Muscle of arm (tissue), 14 donors: ENCODE results near the gene IGHMBP2. TPM values are rescaled to one million over a fixed set of nuclear protein-coding genes. Genes with fewer than 3 reads are reported as not detected.
A peak's percentile ranks its signal among the peaks of the same experiment; 100 is the strongest.
"Not testable (repeated sequence)": the region's sequence is repeated elsewhere in the genome, so short reads cannot be mapped to it uniquely, and the experiment has no call there.

ENCODE experiments used
- DNase-seq: peaks from one replicate; pipeline ENCODE4 v3.0.0-alpha.2; 2013
- long read RNA-seq, 11 donors: transcript quantifications; one replicate each; lab custom pipeline, GENCODE V29; 2026
- polyA plus RNA-seq, 12 donors: library from polyadenylated mRNA; unstranded; fragments of 120-200 nt; gene quantifications; one replicate each; pipeline ENCODE4 v1.2.1, GENCODE V29; 2013; ENCODE audit not compliant: insufficient read length in 12 of 12

IGHMBP2 gene
- polyA plus RNA-seq: 10 to 100 TPM in 7 of 12 donors, 1 to 10 TPM in 4, not detected in 1; 9.5 to 16.8 (median 11.8) TPM
- long read RNA-seq, donor 1, partial matches to known transcripts: 0 of 2 reads
- long read RNA-seq, donor 1, other reads (novel, unspliced or antisense): 0 of 2 reads
- long read RNA-seq, donor 2, partial matches to known transcripts: 0 of 2 reads
- long read RNA-seq, donor 2, other reads (novel, unspliced or antisense): 0 of 2 reads
- long read RNA-seq, donor 3: 0 reads
- long read RNA-seq, donor 4, partial matches to known transcripts: 5 of 6 reads
- long read RNA-seq, donor 4, other reads (novel, unspliced or antisense): 0 of 6 reads
- long read RNA-seq, donor 5: 0 reads
- long read RNA-seq, donor 6: 0 reads
- long read RNA-seq, donor 7: 0 reads
- long read RNA-seq, donor 8, partial matches to known transcripts: 0 of 1 reads
- long read RNA-seq, donor 8, other reads (novel, unspliced or antisense): 0 of 1 reads
- long read RNA-seq, donor 9, partial matches to known transcripts: 0 of 1 reads
- long read RNA-seq, donor 9, other reads (novel, unspliced or antisense): 0 of 1 reads
- long read RNA-seq, donor 10, partial matches to known transcripts: 0 of 4 reads
- long read RNA-seq, donor 10, other reads (novel, unspliced or antisense): 0 of 4 reads
- long read RNA-seq, donor 11, partial matches to known transcripts: 5 of 5 reads
- long read RNA-seq, donor 11, other reads (novel, unspliced or antisense): 0 of 5 reads

DNA sequence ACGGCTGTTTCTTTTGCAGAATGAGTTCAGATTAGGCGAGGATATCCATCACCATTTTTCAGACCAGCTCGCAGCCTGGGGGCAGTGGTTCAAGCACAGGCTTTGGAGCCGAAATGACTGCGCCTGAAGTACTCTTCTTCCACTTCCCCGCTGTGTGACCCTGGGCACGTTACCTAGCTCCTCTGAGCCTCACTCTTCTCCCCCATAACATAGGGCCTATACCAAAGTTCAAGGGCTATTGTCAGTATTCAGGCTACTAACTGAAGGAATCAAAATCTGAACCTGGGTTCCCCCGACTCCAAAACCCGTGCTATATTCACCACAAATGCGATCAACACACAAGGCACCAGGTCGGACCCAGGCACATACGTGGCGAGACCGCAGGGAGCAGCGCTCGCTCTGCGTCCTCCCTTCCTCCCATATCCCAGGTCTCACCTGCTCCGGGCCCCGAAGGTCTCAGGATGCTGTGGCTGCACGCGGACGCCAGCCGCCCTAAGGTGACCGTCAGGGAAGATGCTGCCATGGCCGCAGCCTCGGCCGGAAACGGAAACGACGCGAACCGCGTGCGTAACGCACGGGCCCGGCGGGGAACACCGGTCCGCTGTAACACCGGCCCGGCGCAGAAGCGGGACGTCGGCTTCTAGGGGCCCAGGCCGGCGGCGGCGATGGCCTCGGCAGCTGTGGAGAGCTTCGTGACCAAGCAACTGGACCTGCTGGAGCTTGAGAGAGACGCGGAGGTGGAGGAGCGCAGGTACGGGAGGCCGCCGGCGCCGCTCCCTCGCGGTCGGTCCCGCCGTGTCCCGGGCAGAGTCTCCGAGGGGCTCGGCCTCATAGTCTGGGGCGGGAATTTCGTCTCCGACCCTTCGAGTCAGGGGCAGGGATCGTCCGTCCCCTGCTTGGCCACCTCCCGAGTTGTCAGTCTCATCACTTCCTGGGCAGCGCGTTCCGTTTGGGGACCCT, at the start of gene IGHMBP2, which contains the start of gene MRPL21:
Gene IGHMBP2, plus strand, starts transcription at position 604 of the 960 bp plus-strand sequence. Its CDS starts 62 bp downstream, at position 666.
Gene MRPL21, minus strand, starts transcription at position 545 of the 960 bp plus-strand sequence. Its CDS starts 22 bp downstream, at position 523.
- peak; percentile 92 for DNase-seq

DNA sequence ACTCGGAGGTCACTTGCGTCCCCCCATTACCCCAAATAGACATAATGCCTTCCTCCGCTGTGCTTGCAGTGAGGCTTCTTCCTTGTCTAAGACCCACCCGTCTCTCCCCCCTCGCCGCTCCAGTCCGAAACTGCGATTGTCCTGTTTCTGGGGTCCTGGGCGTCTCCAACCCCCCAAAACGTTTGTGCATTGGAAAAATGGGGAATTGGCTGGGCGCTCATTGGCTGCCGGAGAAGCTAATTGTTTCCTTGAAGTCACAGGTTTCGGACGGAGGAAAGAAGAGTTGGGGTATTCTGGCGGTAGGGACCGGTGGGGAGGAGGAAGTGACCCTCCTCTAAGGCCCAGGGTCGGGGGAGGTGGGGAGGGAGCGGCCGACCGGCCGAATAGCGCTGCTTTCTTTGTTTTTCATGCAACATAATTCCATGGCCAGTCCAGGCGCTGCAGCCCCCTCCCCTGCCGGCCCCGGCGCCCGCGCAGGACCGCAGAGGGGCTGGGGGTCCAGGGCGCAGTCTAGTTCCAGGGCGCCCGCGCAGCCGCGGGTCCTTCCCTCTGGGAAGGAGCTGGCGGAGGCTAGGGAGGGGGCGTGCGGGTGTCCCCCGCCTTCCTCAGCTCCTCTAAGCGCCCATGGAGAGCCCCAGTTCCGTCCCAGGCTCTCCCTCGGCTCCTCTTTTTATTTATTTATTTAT, 49.3 kb upstream of the IGHMBP2 start:
- DNase-seq: no peak

DNA sequence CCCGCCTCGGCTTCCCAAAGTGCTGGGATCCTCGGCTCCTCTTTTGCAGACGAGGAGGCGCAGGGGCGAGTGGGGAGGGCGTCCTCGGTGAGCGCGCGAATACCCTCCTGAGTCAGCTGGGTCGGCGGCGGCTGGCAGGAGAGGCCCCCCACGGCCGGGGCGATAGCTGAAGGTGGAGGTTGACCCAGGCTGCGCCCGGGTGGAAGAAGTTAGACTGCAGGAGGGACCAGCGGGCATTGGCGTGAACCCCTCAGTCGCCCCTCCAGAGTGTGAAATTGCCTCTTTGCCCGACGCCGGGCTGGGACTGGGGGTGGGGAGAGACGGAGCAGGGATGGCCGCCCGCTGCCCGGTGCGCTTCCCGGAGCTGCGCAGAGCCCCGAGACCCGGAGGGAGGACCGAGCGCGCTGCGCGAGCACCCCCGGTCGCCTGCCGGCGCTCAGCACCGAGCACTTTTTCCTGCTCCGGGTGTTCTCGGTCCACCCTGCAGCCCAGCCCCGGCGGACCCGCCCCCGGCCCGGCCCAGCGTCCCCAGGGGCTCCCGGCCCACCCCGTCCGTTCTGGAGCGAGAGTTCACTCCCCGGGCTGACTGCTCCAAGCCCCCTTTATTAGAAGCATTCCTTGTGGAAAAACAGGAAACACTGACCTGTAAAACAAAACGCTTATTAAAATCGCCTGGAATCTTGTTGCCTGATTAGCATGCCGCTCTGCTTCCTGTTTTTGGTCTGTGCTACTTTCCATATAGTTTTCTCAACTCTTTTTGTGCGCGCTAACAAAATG, 48.3 kb upstream of the IGHMBP2 start:
- DNase-seq: peak; percentile 38

DNA sequence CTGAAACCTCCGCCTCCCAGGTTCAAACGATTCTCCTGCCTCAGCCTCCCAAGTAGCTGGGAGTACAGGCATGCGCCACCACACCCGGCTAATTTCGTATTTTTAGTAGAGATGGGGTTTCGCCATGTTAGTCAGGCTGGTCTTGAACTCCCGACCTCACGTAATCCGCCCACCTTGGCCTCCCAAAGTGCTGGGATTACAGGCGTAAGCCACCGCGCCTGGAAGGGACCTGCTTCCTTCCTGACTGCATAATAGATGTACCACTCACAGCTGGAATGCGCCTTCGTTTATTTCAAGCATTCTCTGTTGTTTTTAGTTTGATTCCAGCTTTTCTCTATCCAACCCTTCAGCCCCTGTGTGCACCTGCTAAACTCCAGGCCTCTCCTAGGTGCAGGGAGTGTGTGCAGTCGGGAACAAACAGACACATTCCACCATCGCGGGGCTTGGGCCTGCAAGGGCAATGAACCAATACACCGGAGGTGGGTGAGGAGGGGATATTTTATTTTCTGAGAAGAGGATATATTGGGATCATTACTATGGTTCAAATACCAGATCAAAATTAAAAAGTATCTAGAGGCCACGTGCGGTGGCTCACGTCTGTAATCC, 47.2 kb upstream of the IGHMBP2 start:
- not testable (repeated sequence) for DNase-seq

DNA sequence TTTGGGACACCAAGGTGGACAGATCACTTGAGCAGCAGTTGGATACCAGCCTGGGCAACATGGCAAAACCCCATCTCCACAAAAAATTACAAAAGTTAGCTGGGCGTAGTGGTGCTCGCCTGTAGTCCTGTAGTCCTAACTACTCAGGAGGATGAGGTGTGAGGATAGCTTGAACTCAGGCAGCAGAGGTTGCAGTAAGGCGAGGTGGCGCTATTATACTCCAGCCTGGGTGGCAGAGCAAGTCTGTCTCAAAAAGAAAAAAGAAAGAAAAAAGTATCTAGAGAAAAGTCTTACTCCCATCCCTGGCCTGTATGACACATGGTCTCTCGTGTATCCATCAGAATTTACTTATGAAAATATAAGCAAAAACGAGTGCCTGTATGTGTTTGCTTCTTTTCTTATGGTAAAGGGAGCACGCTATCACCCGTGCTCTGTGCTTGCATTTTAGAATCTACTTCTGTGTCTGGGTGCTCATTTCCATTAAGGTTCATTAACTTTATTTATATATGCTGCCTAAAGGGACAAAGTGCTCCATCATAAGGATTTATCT, 46.6 kb upstream of the IGHMBP2 start:
- no peak for DNase-seq

DNA sequence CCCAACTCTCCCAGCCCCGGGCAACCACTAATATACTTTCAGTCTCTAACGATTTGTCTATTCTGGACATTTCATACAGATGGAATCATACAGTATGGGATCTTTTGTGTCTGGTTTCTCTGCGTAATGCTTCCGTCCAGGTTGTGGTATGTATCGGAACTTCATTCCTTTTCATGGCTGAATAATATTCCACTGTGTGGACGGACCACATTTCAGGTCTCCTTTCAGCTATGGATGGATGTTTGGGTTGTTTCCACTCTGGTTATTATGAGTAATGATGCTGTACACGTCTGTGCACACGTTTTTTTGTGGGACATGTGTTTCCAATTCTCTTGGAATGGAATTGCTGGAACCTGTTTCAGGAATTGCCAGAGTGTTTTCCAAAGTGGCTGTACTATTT, 44.6 kb upstream of the IGHMBP2 start:
- no peak for DNase-seq

DNA sequence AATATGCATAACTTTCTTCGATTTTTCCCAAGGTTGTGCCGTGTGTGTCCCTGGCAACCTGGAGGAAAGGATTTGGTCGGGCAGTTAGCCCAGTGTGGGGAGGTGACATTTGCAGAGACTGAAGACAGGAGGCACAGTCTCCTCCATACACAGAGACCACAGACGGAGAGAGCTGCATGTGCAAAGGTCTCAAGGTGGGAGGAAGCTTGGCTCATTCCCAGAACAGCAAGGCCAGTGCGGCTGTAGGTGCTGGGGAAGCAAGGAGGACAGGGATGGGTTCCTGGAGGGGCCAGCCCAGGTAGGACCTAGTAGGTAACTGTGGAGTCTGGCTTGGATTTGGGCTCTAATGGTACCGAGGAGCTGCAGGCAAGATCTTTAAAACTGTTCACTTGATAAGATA, 41.3 kb upstream of the IGHMBP2 start:
- DNase-seq: no peak

DNA sequence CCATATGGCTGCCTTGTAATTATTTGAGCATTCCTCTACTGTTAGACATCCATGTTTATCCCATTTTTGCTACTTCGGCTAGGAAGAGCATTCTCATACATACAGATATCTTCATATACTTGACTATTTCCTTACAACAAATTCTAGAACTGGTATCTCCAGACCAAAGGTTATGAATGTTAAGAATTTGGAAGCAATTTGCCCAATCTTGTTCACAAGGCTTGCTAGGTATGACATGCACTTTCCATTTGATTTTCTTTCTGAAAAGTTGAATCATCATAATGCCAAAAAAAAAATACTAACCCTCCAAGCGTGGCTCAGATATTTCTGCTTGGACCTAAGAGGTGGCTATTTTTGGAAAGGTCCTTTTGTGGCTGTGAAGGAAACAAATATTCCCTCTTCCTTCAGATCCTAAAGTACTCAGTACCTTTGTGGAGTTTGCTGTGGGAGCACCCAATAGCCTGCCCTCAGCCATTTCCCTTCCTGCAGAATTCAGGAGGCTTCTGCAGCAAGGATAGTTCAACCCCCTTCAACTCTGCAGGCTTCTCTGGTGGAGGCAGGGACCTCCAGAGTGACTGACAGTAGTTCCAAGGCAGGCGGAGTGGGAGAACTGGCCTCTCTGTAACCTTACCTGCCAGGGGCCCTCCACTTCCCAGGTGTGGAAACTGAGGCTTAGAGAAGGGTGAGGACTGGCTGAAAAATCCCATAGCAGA, 40.0 kb upstream of the IGHMBP2 start:
- no peak for DNase-seq

DNA sequence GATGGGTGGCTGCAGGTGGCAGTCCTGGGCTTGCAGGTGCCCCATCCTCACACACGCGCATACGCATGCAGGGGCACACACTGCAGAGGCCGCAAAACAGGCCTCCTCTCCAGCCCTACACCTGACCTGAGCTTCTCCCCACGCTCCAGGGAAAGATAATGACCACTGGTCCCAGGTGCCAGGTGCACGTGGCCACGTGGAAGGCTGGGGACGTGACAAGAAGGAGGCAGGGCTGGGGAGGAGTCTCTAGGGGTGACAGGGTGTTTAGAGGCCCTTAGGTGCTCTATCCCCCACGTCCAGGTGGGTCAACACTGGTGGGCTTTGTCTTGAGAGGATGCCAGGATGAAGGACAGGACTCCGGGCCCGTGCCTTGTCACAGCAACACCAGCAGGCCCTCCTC, 38.5 kb upstream of the IGHMBP2 start:
- no peak for DNase-seq

DNA sequence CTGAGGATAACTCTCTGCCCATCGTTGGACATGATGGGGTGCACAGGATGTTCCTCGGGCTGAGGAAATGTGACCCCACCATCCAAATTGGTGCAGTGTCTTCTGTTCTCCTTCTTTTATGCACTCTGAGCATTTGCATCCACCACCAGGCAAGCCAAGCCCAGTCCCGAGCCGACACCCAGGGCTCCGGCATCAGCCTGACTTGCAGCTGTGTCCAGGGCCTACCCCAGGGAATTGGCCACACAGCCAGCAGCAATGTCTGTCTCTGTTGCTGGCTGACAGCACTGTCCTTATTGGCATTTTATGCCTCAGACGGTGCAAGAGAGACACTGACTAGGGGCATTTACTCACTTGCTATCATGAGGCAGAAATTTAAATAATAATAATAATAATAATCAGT, 36.6 kb upstream of the IGHMBP2 start:
- no peak for DNase-seq

DNA sequence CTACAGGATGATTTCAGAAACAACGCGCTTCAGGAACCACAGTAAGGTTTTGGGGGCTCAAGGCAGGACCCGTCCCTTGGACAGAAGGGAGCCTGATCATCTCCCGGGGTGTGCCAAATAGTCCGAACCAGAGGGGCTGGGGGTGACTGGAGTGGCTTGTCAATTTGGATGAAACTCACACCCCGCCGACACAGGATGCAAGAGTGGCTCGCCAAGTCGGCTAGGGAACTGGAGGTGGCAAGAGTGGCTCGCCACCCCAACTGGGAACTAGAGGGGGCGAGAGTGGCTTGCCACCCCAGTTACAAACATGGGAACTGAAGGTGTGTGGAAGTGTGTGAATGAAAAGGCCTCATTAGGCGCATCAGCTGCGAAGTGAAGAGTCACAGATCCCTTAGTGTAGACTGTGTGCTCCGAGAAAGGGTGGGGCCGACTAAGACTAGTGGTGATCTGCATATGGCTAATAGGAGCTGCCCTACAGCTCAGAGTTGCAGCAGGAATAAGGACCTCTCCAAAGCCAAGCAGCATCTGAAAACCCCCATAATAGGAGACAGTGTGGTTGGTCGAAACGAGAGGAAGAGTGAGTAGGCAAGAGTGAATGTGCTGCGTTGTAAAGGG, 35.4 kb upstream of the IGHMBP2 start:
- DNase-seq: no peak

DNA sequence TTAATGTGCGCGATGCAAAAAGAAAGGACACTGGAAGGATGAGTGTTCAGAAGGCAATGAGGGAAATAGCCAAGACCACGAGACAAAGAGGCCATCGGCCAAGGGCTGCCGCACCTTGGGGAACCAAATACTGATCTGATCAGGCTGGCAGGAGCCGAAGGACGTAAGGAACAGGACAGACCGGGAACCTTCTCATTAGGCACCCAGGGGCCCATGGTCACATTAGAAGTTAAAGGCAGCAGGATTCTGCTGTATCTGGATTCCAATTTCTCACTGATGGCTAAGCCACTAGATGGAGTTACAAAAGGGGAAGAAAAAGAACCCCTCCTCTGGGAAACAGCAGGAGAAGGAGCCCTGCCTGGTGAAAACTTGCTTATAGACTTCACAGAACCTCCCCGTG, 33.2 kb upstream of the IGHMBP2 start:
- no peak for DNase-seq

DNA sequence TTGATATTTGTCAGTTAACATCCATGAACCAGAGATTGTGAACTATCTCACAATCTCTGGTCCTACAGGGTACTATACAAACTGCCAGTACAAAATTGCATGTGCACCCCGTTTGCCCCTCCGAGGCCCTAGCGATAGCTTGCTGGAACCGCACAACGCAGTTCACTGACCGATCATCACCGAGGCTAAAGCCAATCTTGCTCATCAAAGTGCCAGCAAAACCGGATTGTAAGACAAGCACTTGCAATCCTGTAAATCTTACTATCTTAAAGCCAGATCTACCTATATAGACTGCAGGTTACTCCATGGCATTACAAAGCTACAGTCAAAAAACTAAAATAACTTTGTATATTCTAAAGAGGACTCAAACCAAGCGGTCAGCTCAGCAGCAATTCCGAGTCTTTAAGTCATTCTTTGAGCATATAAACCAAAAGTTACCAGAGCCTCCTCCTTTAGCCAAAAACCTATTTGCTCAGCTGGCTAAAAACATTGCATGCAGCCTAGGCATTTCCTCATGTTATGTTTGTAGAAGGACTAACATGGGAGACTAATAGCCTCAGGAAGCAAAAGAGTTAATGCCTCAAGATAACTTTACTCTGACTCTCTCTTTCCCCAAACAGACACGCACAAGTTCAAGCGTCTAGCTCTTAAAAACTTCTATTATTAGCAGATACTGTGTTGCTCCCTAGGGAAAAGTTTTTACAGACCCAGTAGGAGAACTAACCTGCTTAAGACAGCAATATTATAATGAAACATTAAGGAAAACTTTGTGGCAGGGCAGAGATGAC, 31.3 kb upstream of the IGHMBP2 start:
- DNase-seq: no peak

DNA sequence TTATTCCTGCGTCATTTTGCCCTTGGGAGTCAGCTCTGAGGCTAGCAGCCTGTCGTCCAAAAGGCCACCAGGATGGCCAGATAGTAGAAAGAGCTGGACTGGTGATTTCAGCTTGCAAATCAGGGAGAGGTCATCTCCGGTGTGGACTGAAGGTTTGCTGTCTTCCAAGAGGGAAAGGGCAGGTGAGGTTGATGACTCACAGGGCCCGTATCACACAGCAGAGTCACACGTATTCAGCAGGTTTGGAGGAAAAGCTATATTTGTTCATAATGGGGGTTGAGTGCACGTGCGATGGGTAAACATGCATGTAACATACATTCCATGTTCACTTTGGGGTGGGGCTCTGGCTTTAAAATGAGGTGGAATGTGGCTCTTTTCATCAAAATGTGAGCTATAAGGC, 25.7 kb upstream of the IGHMBP2 start:
- no peak for DNase-seq

DNA sequence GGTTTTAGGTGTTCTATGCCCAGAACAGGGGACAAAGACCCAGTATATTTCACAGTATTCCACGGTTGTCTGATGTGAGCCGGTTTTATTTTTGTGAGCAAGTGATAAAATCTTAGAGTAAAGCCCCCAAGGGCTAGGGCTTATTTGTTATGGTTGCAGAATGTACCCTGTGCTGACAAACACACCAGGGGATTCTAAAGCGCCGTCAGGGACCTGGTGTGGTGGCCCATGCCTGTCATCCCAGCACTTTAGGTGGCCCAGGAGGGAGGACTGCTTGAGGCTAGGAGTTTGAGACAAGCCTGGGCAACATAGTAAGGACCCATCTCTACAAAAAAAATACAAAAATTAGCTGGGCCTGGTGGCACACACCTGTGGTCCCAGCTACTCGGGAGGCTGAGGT, 22.8 kb upstream of the IGHMBP2 start:
- no peak for DNase-seq

DNA sequence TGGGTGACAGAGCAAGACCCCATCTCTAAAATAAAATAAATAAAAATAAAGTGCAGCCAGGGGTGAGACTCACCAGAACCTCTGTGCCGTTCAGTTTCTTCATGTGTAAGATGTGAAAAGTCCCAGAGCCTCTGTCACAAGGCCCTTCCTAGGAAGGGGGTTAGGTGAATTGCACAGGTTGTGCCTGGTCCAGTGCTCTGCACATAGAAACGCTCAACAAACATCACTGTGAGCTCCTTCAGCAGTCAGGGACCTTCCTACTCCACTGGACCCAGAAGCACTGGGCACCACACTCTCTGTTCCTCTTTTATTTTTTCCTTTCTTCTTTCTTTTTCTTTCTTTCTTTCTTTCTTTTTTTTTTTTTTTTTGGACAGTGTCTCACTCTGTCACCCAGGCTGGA, 22.4 kb upstream of the IGHMBP2 start:
- no peak for DNase-seq

DNA sequence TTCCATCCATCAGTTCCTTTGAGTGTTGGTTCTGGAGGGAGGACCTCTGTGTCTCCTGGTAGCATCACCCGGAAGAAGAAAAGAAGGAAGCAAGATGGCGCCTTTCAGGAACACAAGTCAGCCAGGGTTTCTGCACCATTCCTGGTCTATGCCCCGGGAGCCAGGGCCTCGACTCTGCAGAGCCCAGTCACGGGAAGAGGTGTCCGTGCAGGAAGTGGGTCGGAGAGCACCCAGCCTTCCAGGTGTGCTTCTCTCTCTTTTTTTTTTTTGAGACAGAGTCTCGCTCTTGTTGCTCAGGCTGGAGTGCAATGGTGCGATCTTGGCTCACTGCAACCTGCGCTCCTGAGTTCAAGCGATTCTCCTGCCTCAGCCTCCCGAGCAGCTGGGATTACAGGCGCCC, 21.3 kb upstream of the IGHMBP2 start:
- DNase-seq: no peak

DNA sequence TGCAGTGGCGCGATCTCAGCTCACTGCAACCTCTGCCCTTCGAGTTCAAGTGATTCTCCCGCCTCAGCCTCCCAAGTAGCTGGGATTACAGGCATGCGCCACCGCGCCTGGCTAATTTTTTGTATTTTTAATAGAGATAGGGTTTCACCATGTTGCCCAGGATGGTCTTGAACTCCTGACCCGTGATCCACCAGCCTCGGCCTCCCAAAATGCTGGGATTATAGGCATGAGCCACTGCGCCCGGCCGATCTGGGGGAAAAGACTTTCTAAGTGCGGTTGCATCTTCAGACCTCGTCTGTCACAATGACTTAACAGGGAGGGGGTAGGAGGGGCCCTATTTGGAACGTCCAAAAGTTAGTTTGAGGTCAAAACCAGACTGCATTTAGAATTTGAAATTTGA, 18.9 kb upstream of the IGHMBP2 start:
- DNase-seq: not testable (repeated sequence)
